Activated CD4-positive, alpha-beta memory T cell treated with anti-CD3 and anti-CD28 coated beads for 36 hours (primary cell): ENCODE data around the gene TSR3. TPM values are rescaled to one million over a fixed set of nuclear protein-coding genes. Genes with fewer than 3 reads are reported as not detected.
A peak's percentile ranks its signal among the peaks of the same experiment; 100 is the strongest.

Experiments used
- CTCF ChIA-PET: fragments of 350-600 bp; sonication (Branson Sonifier 250); formaldehyde crosslinking; loops from one replicate; lab custom pipeline; 2021; ENCODE audit warnings: antibody characterized with exemption, inconsistent platforms; lab: Charles Lee
- POLR2A ChIA-PET: fragments of 350-600 bp; sonication (Branson Sonifier 250); formaldehyde crosslinking; loops from one replicate; lab custom pipeline; 2021; ENCODE audit warnings: antibody characterized with exemption; lab: Charles Lee
- DNase-seq: peaks from one replicate; pipeline ENCODE4 v3.0.0-alpha.2; 2020
- H3K27ac Mint-ChIP-seq: one replicate; pipeline ENCODE4 v1.8.0; 2021; ENCODE audit warnings: mixed read lengths
- H3K27me3 Mint-ChIP-seq: one replicate; pipeline ENCODE4 v1.8.0; 2021; ENCODE audit warnings: mixed read lengths
- H3K36me3 Mint-ChIP-seq: one replicate; pipeline ENCODE4 v1.8.0; 2021; ENCODE audit warnings: mixed read lengths
- H3K4me1 Mint-ChIP-seq: one replicate; pipeline ENCODE4 v1.8.0; 2021; ENCODE audit warnings: low read depth, mixed read lengths
- H3K4me3 Mint-ChIP-seq: one replicate; pipeline ENCODE4 v1.8.0; 2021; ENCODE audit warnings: mild to moderate bottlenecking, mixed read lengths
- H3K9me3 Mint-ChIP-seq: one replicate; pipeline ENCODE4 v1.8.0; 2021; ENCODE audit warnings: mixed read lengths
- intact Hi-C: fragments of 100-400 bp; cut with micrococcal nuclease; formaldehyde crosslinking; loops from one replicate; pipeline ENCODE4 v1.15.1; 2023
- total RNA-seq, 2 experiments: library from RNA; stranded (reverse); gene quantifications; one replicate each; pipeline ENCODE4 v1.2.3, GENCODE V29; 2021

Gene TSR3
- total RNA-seq, 2 experiments from 2014 or later, result 59.6 to 60.8 TPM

DNA sequence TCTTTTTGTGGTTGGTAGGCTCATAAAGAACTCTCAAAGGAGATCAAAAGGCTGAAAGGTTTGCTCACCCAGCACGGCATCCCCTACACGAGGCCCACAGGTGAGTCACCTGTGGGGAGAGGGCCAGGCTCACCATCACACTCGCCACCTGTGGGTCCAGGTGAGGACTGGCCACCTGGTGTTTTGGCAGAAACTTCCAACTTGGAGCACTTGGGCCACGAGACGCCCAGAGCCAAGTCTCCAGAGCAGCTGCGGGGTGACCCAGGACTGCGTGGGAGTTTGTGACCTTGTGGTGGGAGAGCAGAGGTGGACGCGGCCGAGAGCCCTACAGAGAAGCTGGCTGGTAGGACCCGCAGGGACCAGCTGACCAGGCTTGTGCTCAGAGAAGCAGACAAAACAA is 11.1 kb upstream of the TSR3 start:
- H3K27ac Mint-ChIP-seq, result no peak overlapping the region
- intact Hi-C loops, result loop anchor here (5.0 kb wide), 1 partner anchor 49 kb away; the partner anchor contains the start of gene UNKL
- no peaks in the 10 kb centered on the region for H3K27me3 Mint-ChIP-seq
- H3K36me3 Mint-ChIP-seq, result peaks cover 10% of the 10 kb centered on the region
- H3K4me1 Mint-ChIP-seq, result peaks cover 6% of the 10 kb centered on the region
- H3K4me3 Mint-ChIP-seq, result no peak overlapping the region
- DNase-seq, result no peak
- H3K9me3 Mint-ChIP-seq, result no peaks in the 10 kb centered on the region
- CTCF ChIA-PET, result interaction anchor here (0.6 to 3.2 kb wide), 21 partner anchors 9 to 475 kb away, joined by 3 to 49 read pairs (median 5); partner anchors contain the start of genes BAIAP3, GNPTG, MAPK8IP3 and TELO2
- POLR2A ChIA-PET, result interaction anchor here (1.1 kb wide), 1 partner anchor 9 kb away, joined by 3 read pairs; no protein-coding TSS in a partner anchor

- H3K36me3 Mint-ChIP-seq, result peaks cover 10% of the 10 kb centered on the region
- ChIA-PET POLR2A (no interaction called here), CTCF (interaction anchor here (1.5 kb wide), 1 partner anchor 8 kb away, joined by 7 read pairs; no protein-coding TSS in a partner anchor)
These were observed 10.1 kb upstream of the TSR3 start for GRCh38 chr16:1361685-1362360.

GRCh38 chr16:1357906-1358566 is 6.4 kb upstream of the TSR3 start:
- Mint-ChIP-seq H3K4me1 (peaks cover 15% of the 10 kb centered on the region), H3K9me3 (no peaks in the 10 kb centered on the region), H3K4me3 (no peak overlapping the region), H3K27me3 (no peaks in the 10 kb centered on the region), H3K27ac (no peak overlapping the region), H3K36me3 (peaks cover 2% of the 10 kb centered on the region)
- CTCF ChIA-PET, result no interaction called here
- no peak for DNase-seq
- intact Hi-C loops, result no loop called here
- POLR2A ChIA-PET, result interaction anchor here (1.3 kb wide), 1 partner anchor 20 kb away, joined by 3 read pairs; no protein-coding TSS in a partner anchor

More at GRCh38 chr16:1361685-1362360, 10.1 kb upstream of the TSR3 start:
- H3K4me1 Mint-ChIP-seq, result peaks cover 6% of the 10 kb centered on the region
- H3K27ac Mint-ChIP-seq, result no peak overlapping the region
- H3K9me3 Mint-ChIP-seq, result no peaks in the 10 kb centered on the region
- DNase-seq, result no peak
- no peak overlapping the region for H3K4me3 Mint-ChIP-seq
- H3K27me3 Mint-ChIP-seq, result no peaks in the 10 kb centered on the region
- intact Hi-C loops, result loop anchor here (5.0 kb wide), 1 partner anchor 50 kb away; the partner anchor contains the start of gene UNKL

- CTCF ChIA-PET, result no interaction called here
- no peaks in the 10 kb centered on the region for H3K27me3 Mint-ChIP-seq
- peaks cover 22% of the 10 kb centered on the region for H3K4me1 Mint-ChIP-seq
- H3K36me3 Mint-ChIP-seq, result no peaks in the 10 kb centered on the region
- no peaks in the 10 kb centered on the region for H3K9me3 Mint-ChIP-seq
- no peak overlapping the region for H3K4me3 Mint-ChIP-seq
- POLR2A ChIA-PET, result no interaction called here
- intact Hi-C loops, result no loop called here
- no peak for DNase-seq
- no peak overlapping the region for H3K27ac Mint-ChIP-seq
These were observed 4.6 kb upstream of the TSR3 start for GRCh38 chr16:1356061-1356900.

DNA sequence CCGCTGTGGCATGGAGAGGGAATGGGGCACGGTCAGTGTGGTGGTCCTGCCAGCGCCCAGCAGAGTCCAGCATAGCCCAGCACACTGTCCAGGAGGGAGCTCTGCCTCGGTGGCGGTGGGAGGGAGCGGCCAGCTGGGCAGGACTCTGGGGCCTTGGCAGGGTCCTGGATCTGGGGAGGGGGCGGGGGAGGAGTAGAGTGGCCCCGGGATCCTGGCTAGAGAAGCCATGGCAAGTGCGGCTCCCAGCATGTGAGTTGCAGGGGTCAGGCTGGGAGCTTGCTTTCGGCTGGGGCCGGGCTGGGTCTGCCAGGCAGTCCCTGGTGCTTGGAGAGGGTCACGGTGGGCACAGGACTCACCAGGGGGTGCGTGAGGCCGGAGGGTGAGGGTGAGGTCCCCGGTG is 3.9 kb upstream of the TSR3 start:
- peaks cover 24% of the 10 kb centered on the region for H3K4me1 Mint-ChIP-seq

GRCh38 chr16:1354815-1355540 is 3.3 kb upstream of the TSR3 start:
- intact Hi-C loops, result no loop called here
- CTCF ChIA-PET, result no interaction called here
- POLR2A ChIA-PET, result no interaction called here
- Mint-ChIP-seq H3K9me3 (no peaks in the 10 kb centered on the region), H3K4me3 (no peak overlapping the region), H3K27ac (no peak overlapping the region), H3K27me3 (no peaks in the 10 kb centered on the region), H3K36me3 (peaks cover 2% of the 10 kb centered on the region), H3K4me1 (peaks cover 31% of the 10 kb centered on the region)
- no peak for DNase-seq

More for the DNA sequence above, 3.9 kb upstream of the TSR3 start:
- Mint-ChIP-seq H3K9me3 (no peaks in the 10 kb centered on the region), H3K27me3 (no peaks in the 10 kb centered on the region), H3K4me3 (no peak overlapping the region), H3K36me3 (peaks cover 2% of the 10 kb centered on the region), H3K27ac (no peak overlapping the region)
- intact Hi-C loops, result no loop called here
- DNase-seq, result no peak
- ChIA-PET CTCF (no interaction called here), POLR2A (no interaction called here)

GRCh38 chr16:1351215-1351581 is 480 bp downstream of the TSR3 start:
- Mint-ChIP-seq H3K36me3 (peaks cover 2% of the 10 kb centered on the region), H3K27me3 (no peaks in the 10 kb centered on the region), H3K4me3 (peak overlapping the region; percentile 83), H3K27ac (peak overlapping the region; percentile 79), H3K9me3 (no peaks in the 10 kb centered on the region), H3K4me1 (peaks cover 31% of the 10 kb centered on the region)
- intact Hi-C loops, result no loop called here
- peak; percentile 40 for DNase-seq
- POLR2A ChIA-PET, result interaction anchor here (0.5 to 1.1 kb wide), 2 partner anchors 42 to 142 kb away, joined by 3 read pairs; partner anchors contain the start of genes TELO2 and UBE2I
- CTCF ChIA-PET, result interaction anchor here (1.1 kb wide), 1 partner anchor 12 kb away, joined by 3 read pairs; no protein-coding TSS in a partner anchor

- H3K27ac Mint-ChIP-seq, result peak overlapping the region; percentile 33
- no peak for DNase-seq
- intact Hi-C loops, result no loop called here
- CTCF ChIA-PET, result interaction anchor here (1.1 kb wide), 1 partner anchor 13 kb away, joined by 3 read pairs; no protein-coding TSS in a partner anchor
- POLR2A ChIA-PET, result interaction anchor here (0.5 to 1.1 kb wide), 2 partner anchors 41 to 143 kb away, joined by 3 read pairs; partner anchors contain the start of genes TELO2 and UBE2I
- no peaks in the 10 kb centered on the region for H3K9me3 Mint-ChIP-seq
- H3K4me3 Mint-ChIP-seq, result peak overlapping the region; percentile 83
- peaks cover 31% of the 10 kb centered on the region for H3K4me1 Mint-ChIP-seq
- no peaks in the 10 kb centered on the region for H3K27me3 Mint-ChIP-seq
- H3K36me3 Mint-ChIP-seq, result peaks cover 2% of the 10 kb centered on the region
These were observed 987 bp downstream of the TSR3 start for GRCh38 chr16:1350691-1351090.

DNA sequence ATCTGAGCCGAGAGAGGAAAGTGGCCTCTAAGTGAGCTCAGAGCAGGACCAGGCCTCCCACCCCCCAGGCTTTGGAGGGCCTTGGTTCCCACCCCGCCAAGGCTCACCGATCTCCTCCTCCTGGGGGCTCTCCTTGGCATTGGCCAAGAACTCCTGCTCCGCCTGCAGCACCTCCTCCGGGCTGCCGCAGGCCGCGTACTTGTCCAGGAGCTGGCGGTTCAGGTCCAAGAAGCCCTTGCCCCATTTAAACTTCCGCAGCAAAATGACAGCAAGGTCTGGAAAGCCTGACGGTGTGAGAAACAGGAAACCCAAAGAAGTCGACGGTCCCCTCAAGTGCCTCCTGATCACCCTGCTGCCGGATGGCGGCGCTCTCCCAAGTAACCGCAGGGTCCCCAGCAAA is 1.7 kb downstream of the TSR3 start:
- peaks cover 26% of the 10 kb centered on the region for H3K4me1 Mint-ChIP-seq
- DNase-seq, result no peak
- peak overlapping the region; percentile 83 for H3K4me3 Mint-ChIP-seq
- intact Hi-C loops, result no loop called here
- H3K9me3 Mint-ChIP-seq, result no peaks in the 10 kb centered on the region
- no peak overlapping the region for H3K27ac Mint-ChIP-seq
- ChIA-PET CTCF (interaction anchor here (0.5 to 1.3 kb wide), 3 partner anchors 14 to 293 kb away, joined by 3 to 7 read pairs (median 3); no protein-coding TSS in a partner anchor), POLR2A (no interaction called here)
- no peaks in the 10 kb centered on the region for H3K27me3 Mint-ChIP-seq
- H3K36me3 Mint-ChIP-seq, result peaks cover 2% of the 10 kb centered on the region

DNA sequence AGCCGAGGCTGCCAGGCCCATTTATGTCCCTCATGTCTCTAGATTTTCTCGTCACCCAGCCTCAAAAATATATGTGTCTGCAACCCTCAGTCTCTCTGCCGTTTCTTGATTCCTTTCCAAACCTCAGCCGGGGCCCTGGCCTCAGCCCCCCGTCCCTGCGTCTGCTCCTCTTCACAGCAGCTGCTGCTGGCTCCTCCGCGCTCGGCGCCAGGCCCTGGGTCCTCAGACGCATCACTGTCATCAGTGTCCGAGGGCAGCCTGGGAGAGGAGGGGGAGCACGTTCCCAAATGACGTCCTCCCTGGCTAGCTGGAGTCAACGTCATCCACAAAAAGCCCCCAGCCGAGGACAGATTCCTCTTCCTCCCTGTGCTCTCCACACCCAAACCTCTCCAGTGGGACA is 2.3 kb downstream of the TSR3 start:
- ChIA-PET CTCF (interaction anchor here (1.3 kb wide), 2 partner anchors 14 kb away, joined by 3 to 7 read pairs; no protein-coding TSS in a partner anchor), POLR2A (no interaction called here)
- Mint-ChIP-seq H3K9me3 (no peaks in the 10 kb centered on the region), H3K36me3 (peaks cover 2% of the 10 kb centered on the region), H3K27ac (no peak overlapping the region), H3K27me3 (no peaks in the 10 kb centered on the region), H3K4me3 (no peak overlapping the region), H3K4me1 (peaks cover 23% of the 10 kb centered on the region)
- intact Hi-C loops, result no loop called here
- DNase-seq, result no peak

DNA sequence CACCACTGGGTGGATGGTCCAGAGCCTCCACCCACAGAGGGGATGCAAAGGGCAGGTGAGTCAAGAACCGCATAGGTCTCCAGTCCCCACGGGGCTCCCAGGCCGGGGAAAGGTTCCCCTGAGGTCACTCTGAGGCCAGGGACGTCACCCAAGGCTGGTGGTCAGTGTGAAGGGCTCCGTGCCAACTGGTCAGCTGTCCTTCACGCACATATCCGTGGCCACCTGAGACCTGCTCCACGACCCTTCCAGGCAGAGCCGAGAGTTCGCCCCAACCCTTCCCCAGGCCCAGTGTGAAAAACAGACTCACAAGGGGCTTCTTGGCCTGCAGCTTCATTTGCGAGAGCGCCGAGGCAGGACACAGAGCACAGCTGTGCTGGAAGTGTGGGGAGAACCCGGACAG is 2.8 kb downstream of the TSR3 start:
- ChIA-PET CTCF (interaction anchor here (0.6 to 1.3 kb wide), 3 partner anchors 14 to 18 kb away, joined by 3 to 7 read pairs (median 4); no protein-coding TSS in a partner anchor), POLR2A (no interaction called here)
- DNase-seq, result no peak
- no peak overlapping the region for H3K4me3 Mint-ChIP-seq
- intact Hi-C loops, result no loop called here
- H3K9me3 Mint-ChIP-seq, result no peaks in the 10 kb centered on the region
- peaks cover 2% of the 10 kb centered on the region for H3K36me3 Mint-ChIP-seq
- no peaks in the 10 kb centered on the region for H3K27me3 Mint-ChIP-seq
- H3K4me1 Mint-ChIP-seq, result peaks cover 23% of the 10 kb centered on the region
- H3K27ac Mint-ChIP-seq, result no peak overlapping the region
